Breast epithelium (tissue), 4 donors: ENCODE measurements around the gene HNRNPUL2. TPM values are rescaled to one million over a fixed set of nuclear protein-coding genes. Genes with fewer than 3 reads are reported as not detected.

ENCODE experiments used
- DNase-seq, 2 donors: peaks; one replicate each; pipeline ENCODE4 v3.0.0-alpha.2; 2019; ENCODE audit warnings: low spot score in 2 of 2
- H3K27ac ChIP-seq, 2 donors: fragments of 200-600 bp; sonication (generic) in 1 of 2; one replicate each; pipeline ENCODE4 v1.5.1; 2016 to 2019; ENCODE audit warnings: mild to moderate bottlenecking in 1 of 2
- H3K27me3 ChIP-seq, 2 donors: fragments of 200-600 bp; sonication (generic) in 1 of 2; one replicate each; pipeline versions ENCODE4 v1.5.1 to v1.6.0; 2017 to 2019; ENCODE audit warnings: control low read depth in 1 of 2, mild to moderate bottlenecking in 1 of 2
- H3K36me3 ChIP-seq: fragments of 200-600 bp; one replicate; pipeline ENCODE4 v1.5.1; 2019
- H3K4me1 ChIP-seq, 2 donors: fragments of 200-600 bp; sonication (generic); one replicate each; pipeline ENCODE4 v1.5.1; 2016 to 2019; ENCODE audit warnings: control low read depth in 1 of 2
- H3K4me3 ChIP-seq, 3 donors: fragments of 200-600 bp; sonication (generic); 1 replicate in 2 of 3; 2 replicates in 1 of 3; pipeline ENCODE4 v1.5.1; 2016 to 2019; ENCODE audit warnings: mild to moderate bottlenecking in 3 of 3, moderate library complexity in 2 of 3
- H3K9me3 ChIP-seq, 2 donors: fragments of 200-600 bp; sonication (generic) in 1 of 2; one replicate each; pipeline ENCODE4 v1.5.1; 2016 to 2019; ENCODE audit warnings: control low read depth in 1 of 2
- CTCF ChIP-seq, 3 donors: fragments of 450-650 bp; IDR thresholded peaks; one replicate each; pipeline ENCODE4 v1.5.1; 2016 to 2017; ENCODE audit warnings: antibody characterized with exemption in 3 of 3, mild to moderate bottlenecking in 3 of 3, moderate library complexity in 3 of 3
- POLR2A ChIP-seq: fragments of 450-650 bp; IDR thresholded peaks from one replicate; pipeline ENCODE4 v1.6.1; 2016; ENCODE audit warnings: antibody characterized with exemption, mild to moderate bottlenecking, moderate library complexity
- POLR2AphosphoS5 ChIP-seq, 3 donors: sonication (generic); formaldehyde crosslinking; IDR thresholded peaks; one replicate each; pipeline ENCODE4 v1.6.1; 2017; ENCODE audit warnings: antibody characterized with exemption in 3 of 3
- intact Hi-C: fragments of 100-400 bp; cut with DNase I; formaldehyde crosslinking; loops from one replicate; pipeline ENCODE4 v1.15.1; 2023; ENCODE audit warnings: low total_unique reads
- total RNA-seq, 3 donors: library from RNA; depleted of rRNA; stranded (reverse); fragments of >200 nt; gene quantifications; one replicate each; pipeline ENCODE4 v1.1.0, GENCODE V29; 2016

The HNRNPUL2 gene
- total RNA-seq, 3 donors from 2014 or later, result 22.3 to 24.5 (median 23.6) TPM

GRCh38 chr11:62682518-62682917, 44.7 kb downstream of the HNRNPUL2 start:
- Histone ChIP-seq H3K9me3 (no peaks in the 10 kb centered on the region), H3K27me3 (no peaks in the 10 kb centered on the region), H3K36me3 (no peaks in the 10 kb centered on the region), H3K27ac (no peak overlapping the region), H3K4me3 (no peak overlapping the region), H3K4me1 (peaks cover 3 to 8% of the 10 kb centered on the region in 2 donors)
- DNase-seq, result no peak
- no peak for TF ChIP-seq POLR2A
- TF ChIP-seq POLR2AphosphoS5 (IDR thresholded peaks at IDR 0.05), result no peak
- no peak for TF ChIP-seq CTCF (IDR thresholded peaks at IDR 0.05)
- intact Hi-C loops, result no loop called here

GRCh38 chr11:62680825-62681240, 46.4 kb downstream of the HNRNPUL2 start:
- Histone ChIP-seq H3K36me3 (no peaks in the 10 kb centered on the region), H3K4me1 (peaks cover 3 to 8% of the 10 kb centered on the region in 2 donors), H3K27me3 (no peaks in the 10 kb centered on the region), H3K9me3 (no peaks in the 10 kb centered on the region), H3K27ac (peak overlapping the region; percentile 25 to 62), H3K4me3 (no peak overlapping the region)
- DNase-seq, result no peak
- TF ChIP-seq CTCF (IDR thresholded peaks at IDR 0.05) (peak; percentile 38 to 63 (median 57)), POLR2AphosphoS5 (IDR thresholded peaks at IDR 0.05) (no peak), POLR2A (no peak)
- intact Hi-C loops, result no loop called here

GRCh38 chr11:62678770-62679696, 48.2 kb downstream of the HNRNPUL2 start, which contains the start of gene UBXN1:
Gene UBXN1, minus strand, starts transcription at chr11:62679073. Its CDS starts 150 bp downstream, at chr11:62678923.
- DNase-seq, result peak; percentile 86
- intact Hi-C loops, result loop anchor here (5.0 kb wide), 1 partner anchor 862 kb away; the partner anchor contains the start of gene FADS1
- no peaks in the 10 kb centered on the region for H3K9me3 ChIP-seq
- peak within 1 kb of the TSS; percentile 85 to 98 (median 98) for H3K4me3 ChIP-seq
- peaks cover 3 to 8% of the 10 kb centered on the region in 2 donors for H3K4me1 ChIP-seq
- H3K27me3 ChIP-seq, result no peaks in the 10 kb centered on the region
- TF ChIP-seq POLR2A (peak; percentile 48), POLR2AphosphoS5 (IDR thresholded peaks at IDR 0.05) (peak; percentile 93 to 96 (median 95)), CTCF (IDR thresholded peaks at IDR 0.05) (no peak)
- H3K27ac ChIP-seq, result peak within 1 kb of the TSS; percentile 92 to 93
- H3K36me3 ChIP-seq, result no peaks in the 10 kb centered on the region

GRCh38 chr11:62678433-62678769, 48.9 kb downstream of the HNRNPUL2 start:
- H3K4me3 ChIP-seq, result peak overlapping the region; percentile 85 to 98 (median 98)
- no peak for TF ChIP-seq CTCF (IDR thresholded peaks at IDR 0.05)
- no peak for TF ChIP-seq POLR2A
- no peak for TF ChIP-seq POLR2AphosphoS5 (IDR thresholded peaks at IDR 0.05)
- H3K36me3 ChIP-seq, result no peaks in the 10 kb centered on the region
- H3K27ac ChIP-seq, result peak overlapping the region; percentile 92 to 93
- H3K4me1 ChIP-seq, result peaks cover 3 to 8% of the 10 kb centered on the region in 2 donors
- no peaks in the 10 kb centered on the region for H3K27me3 ChIP-seq
- intact Hi-C loops, result loop anchor here (5.0 kb wide), 1 partner anchor 861 kb away; the partner anchor contains the start of gene FADS1
- H3K9me3 ChIP-seq, result no peaks in the 10 kb centered on the region
- DNase-seq, result no peak

GRCh38 chr11:62677714-62678113, 49.5 kb downstream of the HNRNPUL2 start:
- Histone ChIP-seq H3K27ac (peak overlapping the region in 1 of 2 donors; percentile 7), H3K4me3 (peak overlapping the region; percentile 85 to 98 (median 98)), H3K27me3 (no peaks in the 10 kb centered on the region), H3K9me3 (no peaks in the 10 kb centered on the region), H3K4me1 (peaks cover 3 to 11% of the 10 kb centered on the region in 2 donors), H3K36me3 (no peaks in the 10 kb centered on the region)
- intact Hi-C loops, result loop anchor here (5.0 kb wide), 1 partner anchor 860 kb away; the partner anchor contains the start of gene FADS1
- DNase-seq, result no peak
- TF ChIP-seq POLR2A (no peak), POLR2AphosphoS5 (IDR thresholded peaks at IDR 0.05) (no peak), CTCF (IDR thresholded peaks at IDR 0.05) (no peak)
